ENCODE results near the gene HPRT1.

The HPRT1 gene

GRCh38 chrX:134476284-134476683 lies 16.3 kb downstream of the HPRT1 start:
- DNase-seq (ENCODE audit: low spot score) = no peak

GRCh38 chrX:134478374-134478773 lies 18.4 kb downstream of the HPRT1 start:
- DNase-seq (ENCODE audit: low spot score) = no peak

- DNase-seq (ENCODE audit: low spot score) = no peak
Measured at GRCh38 chrX:134480061-134480460, 20.1 kb downstream of the HPRT1 start.

- no peak for DNase-seq (ENCODE audit: low spot score)
Measured at GRCh38 chrX:134481339-134481738, 21.4 kb downstream of the HPRT1 start.

- no peak for DNase-seq (ENCODE audit: low spot score)
Measured at GRCh38 chrX:134482371-134482770, 22.4 kb downstream of the HPRT1 start.

GRCh38 chrX:134484039-134484438 lies 24.1 kb downstream of the HPRT1 start:
- no peak for DNase-seq (ENCODE audit: low spot score)

GRCh38 chrX:134501941-134502340 lies 42.0 kb downstream of the HPRT1 start:
- no peak for DNase-seq (ENCODE audit: low spot score)

- no peak for DNase-seq (ENCODE audit: low spot score)
Measured at GRCh38 chrX:134502686-134503085, 42.7 kb downstream of the HPRT1 start.

- DNase-seq (ENCODE audit: low spot score) = no peak
Measured at GRCh38 chrX:134512566-134512965, 52.6 kb downstream of the HPRT1 start.

- DNase-seq (ENCODE audit: low spot score) = no peak
Measured at GRCh38 chrX:134513091-134513490, 53.1 kb downstream of the HPRT1 start.

- DNase-seq (ENCODE audit: low spot score) = no peak
Measured at GRCh38 chrX:134520860-134521390, 61.0 kb downstream of the HPRT1 start.

GRCh38 chrX:134524181-134524580 lies 64.2 kb downstream of the HPRT1 start:
- no peak for DNase-seq (ENCODE audit: low spot score)

GRCh38 chrX:134525086-134525792 lies 65.3 kb downstream of the HPRT1 start:
- DNase-seq (ENCODE audit: low spot score) = no peak

- DNase-seq (ENCODE audit: low spot score) = no peak
Measured at GRCh38 chrX:134526399-134526798, 66.4 kb downstream of the HPRT1 start.

GRCh38 chrX:134528960-134529359 lies 69.0 kb downstream of the HPRT1 start:
- no peak for DNase-seq (ENCODE audit: low spot score)

GRCh38 chrX:134529481-134529880 lies 69.5 kb downstream of the HPRT1 start:
- DNase-seq (ENCODE audit: low spot score) = no peak

- no peak for DNase-seq (ENCODE audit: low spot score)
Measured at GRCh38 chrX:134530845-134531244, 70.9 kb downstream of the HPRT1 start.

GRCh38 chrX:134533352-134533751 lies 73.4 kb downstream of the HPRT1 start:
- no peak for DNase-seq (ENCODE audit: low spot score)

GRCh38 chrX:134533952-134534351 lies 74.0 kb downstream of the HPRT1 start:
- no peak for DNase-seq (ENCODE audit: low spot score)

GRCh38 chrX:134537179-134537955 lies 77.4 kb downstream of the HPRT1 start:
- DNase-seq (ENCODE audit: low spot score) = no peak

- no peak for DNase-seq (ENCODE audit: low spot score)
Measured at GRCh38 chrX:134538316-134538715, 78.4 kb downstream of the HPRT1 start.

GRCh38 chrX:134541906-134542305 lies 81.9 kb downstream of the HPRT1 start:
- no peak for DNase-seq (ENCODE audit: low spot score)

GRCh38 chrX:134542485-134542884 lies 82.5 kb downstream of the HPRT1 start:
- no peak for DNase-seq (ENCODE audit: low spot score)

Data from HuH-7.5 (cell line).